HG02642 (cell line): ENCODE measurements around the gene ZDHHC1.
"Not testable (repeated sequence)": the region's sequence is repeated elsewhere in the genome, so short reads cannot be mapped to it uniquely, and the experiment has no call there.

ENCODE experiments used
- ATAC-seq: cut with Tn5 transposase; IDR thresholded peaks from one replicate; pipeline ENCODE4 v1.9.1; 2021; ENCODE audit warnings: mild to moderate bottlenecking; ENCODE audit not compliant: unreplicated experiment, poor library complexity

The ZDHHC1 gene

DNA sequence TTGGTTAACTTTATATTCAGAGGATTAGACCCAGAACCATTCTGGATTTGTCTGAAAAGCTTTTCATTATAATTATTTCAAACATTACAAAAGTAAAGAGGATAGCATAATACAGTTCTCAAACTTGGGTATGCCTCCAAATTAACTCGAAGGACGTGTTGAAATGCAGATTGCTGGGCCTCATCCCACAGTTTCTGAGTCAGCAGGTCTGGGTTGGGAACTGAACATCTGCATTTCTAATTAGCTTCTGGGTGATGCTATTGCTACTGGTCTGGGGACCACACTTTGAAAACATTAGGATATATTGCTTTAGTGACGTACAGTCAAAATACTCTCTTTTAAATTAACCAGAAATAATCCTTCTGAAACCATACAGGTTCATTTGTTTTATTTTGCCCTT, 33.0 kb downstream of the ZDHHC1 start:
- ATAC-seq, result no peak

- no peak for ATAC-seq
Measured at GRCh38 chr16:67378642-67379041, 37.6 kb downstream of the ZDHHC1 start.

DNA sequence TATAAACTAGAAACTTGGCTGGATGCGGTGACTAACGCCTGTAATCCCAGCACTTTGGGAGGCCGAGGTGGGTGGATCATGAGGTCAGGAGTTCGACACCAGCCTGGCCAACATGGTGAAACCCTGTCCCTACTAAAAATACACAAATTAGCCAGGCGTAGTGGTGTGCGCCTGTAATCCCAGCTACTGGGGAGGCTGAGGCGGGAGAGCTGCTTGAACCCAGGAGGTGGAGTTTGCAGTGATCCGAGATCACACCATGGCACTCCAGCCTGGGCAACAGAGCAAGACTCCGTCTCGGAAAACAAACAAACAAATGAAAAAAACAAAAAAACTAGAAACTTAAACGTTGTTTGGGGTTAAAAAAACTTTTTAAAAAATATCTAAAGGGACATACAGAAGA, 40.3 kb downstream of the ZDHHC1 start:
- ATAC-seq, result not testable (repeated sequence)

- no peak for ATAC-seq
Measured at GRCh38 chr16:67372664-67373063, 43.6 kb downstream of the ZDHHC1 start.

GRCh38 chr16:67370661-67371060, 45.6 kb downstream of the ZDHHC1 start:
- ATAC-seq, result no peak

DNA sequence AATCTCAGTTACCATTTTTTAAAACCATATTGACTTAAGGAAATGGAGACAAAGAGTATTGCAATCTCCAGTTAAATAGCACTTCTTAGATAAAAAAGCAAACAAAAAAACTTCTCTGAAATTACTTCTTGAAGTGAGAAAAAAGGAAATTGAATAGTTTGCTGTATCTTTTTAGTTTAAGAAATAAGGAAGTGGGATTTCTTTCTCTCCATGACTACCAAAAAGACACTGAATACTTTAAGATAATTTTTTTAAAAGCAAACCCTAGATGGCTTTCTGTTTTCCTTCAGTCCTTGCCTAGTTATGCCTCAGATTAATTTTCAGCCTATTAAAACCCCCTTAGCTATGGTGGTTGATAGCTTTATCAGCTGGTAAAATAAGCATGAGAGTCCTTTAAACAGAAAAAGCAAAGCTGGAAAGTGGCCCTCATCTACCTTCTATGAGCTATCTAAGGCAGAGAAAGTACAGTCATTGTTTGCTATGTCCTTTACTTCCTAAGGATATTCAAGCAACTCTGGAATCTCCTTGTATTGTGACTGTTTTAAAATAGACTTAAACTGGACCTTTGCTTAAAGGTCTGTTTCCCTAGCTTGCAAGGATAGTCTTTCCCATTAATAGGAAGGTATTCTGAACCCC, 51.6 kb downstream of the ZDHHC1 start:
- no peak for ATAC-seq

- ATAC-seq, result no peak
Measured at GRCh38 chr16:67361038-67361437, 55.2 kb downstream of the ZDHHC1 start.

DNA sequence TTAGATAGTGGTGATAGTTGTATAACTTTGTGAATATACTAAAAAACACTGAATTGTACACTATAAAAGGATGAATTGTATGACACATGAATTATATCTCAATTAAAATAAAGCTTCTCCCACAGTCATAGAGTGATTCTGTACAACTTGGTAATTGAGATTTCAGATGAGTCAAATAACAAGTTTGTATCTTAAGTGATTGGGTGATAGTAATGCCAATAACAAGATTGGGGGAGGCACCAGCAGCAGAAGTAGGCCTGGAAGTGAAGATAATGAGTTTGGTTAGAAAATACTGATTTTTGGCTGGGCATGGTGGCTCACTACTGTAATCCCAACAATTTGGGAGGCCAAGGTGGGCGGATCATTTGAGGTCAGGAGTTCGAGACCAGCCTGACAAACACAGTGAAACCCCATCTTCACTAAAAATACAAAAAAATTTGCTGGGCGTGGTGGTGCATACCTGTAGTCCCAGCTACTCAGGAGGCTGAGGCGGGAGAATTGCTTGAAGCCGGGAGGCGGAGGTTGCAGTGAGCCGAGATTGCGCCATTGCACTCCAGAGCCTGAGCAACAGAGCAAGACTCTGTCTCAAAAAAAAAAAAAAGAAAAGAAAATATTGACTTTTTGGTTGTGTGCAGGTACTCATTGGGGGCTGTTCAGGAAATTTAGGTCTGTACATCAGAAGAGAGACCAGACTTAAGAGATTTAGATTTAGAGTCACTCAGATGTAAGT, 56.6 kb downstream of the ZDHHC1 start:
- ATAC-seq, result not testable (repeated sequence)

- ATAC-seq, result no peak
Measured at GRCh38 chr16:67357561-67357960, 58.7 kb downstream of the ZDHHC1 start.

GRCh38 chr16:67356396-67356795, 59.9 kb downstream of the ZDHHC1 start:
- ATAC-seq, result no peak

GRCh38 chr16:67352463-67352862, 63.8 kb downstream of the ZDHHC1 start:
- not testable (repeated sequence) for ATAC-seq

DNA sequence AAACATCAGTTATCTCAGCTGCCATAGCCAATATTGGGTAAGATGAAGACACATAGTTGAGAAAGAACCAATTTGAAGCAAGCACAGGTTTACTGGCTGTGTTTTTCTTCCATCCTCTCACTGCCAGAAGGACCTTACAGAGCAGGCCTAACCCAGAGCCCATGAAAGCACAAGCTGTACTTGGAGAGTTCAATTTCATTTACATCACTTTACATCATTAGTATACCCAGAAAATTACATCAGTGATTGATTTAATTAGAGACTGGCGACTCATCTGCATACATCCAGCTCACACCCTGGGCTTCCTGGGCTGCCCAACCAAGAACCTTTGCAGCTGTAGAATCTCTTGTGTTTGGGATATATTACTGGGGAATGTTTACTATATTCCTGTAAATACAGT, 66.0 kb downstream of the ZDHHC1 start:
- no peak for ATAC-seq

DNA sequence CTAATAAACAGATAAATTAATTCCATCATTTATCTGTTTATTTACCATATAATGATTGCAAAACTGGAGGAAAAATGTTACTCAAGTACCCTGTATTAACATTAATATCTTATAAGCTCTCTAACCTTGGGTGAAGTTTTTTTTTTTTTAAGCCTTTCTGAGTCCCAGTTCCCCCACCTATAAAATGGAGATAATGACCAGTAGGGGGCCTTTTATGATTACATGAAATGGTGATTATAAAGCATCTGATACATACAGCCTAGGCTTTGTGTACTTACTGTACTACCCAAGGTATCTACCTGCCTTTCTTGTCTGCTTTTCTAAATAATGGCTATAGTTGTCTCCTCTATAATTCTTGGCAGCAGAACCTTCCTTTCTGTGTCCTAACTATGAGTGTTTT, 67.1 kb downstream of the ZDHHC1 start:
- ATAC-seq, result no peak

DNA sequence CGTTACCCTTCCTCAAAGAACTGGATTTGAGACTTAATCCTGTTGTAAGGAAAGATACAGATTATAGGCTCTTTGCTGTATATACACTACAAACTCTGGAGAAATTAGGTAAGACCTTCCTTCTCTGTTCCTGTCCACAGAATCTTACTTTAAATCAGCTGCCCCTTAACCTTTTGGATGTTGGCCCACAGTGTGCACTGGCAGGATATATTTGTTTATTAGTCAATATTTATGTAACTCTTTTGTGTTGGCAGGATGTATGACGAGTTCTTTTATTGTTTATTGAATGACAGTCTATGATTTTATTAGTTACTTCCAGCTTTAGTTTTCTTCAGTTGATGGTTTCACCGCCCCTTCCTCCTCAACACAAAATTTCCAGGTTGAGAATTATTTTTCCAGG, 69.9 kb downstream of the ZDHHC1 start:
- ATAC-seq, result no peak

DNA sequence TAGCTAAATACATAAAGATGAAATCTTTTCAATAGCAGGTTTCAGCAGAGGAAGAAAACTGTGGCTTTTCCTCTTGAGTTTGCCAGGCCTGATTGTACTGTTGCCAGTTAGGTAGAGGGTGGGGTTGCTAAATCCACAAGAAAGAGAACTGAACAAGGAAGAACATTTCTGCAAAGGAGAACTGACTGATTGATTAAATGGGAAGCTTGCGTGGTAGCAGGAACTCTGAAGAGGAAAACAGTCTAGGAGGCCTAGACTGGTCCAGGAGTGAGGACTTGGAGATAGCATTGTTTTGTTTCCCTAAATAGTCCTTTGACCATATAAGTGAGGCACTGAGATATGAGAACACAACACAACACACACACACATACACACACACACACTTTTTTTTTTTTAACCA, 70.9 kb downstream of the ZDHHC1 start:
- no peak for ATAC-seq
